EH (cell line): ENCODE data around the gene PRRG2.

Experiments used
- DNase-seq: peaks from one replicate; pipeline ENCODE4 v3.0.0-alpha.2; 2015; ENCODE audit warnings: low read depth

The PRRG2 gene

DNA sequence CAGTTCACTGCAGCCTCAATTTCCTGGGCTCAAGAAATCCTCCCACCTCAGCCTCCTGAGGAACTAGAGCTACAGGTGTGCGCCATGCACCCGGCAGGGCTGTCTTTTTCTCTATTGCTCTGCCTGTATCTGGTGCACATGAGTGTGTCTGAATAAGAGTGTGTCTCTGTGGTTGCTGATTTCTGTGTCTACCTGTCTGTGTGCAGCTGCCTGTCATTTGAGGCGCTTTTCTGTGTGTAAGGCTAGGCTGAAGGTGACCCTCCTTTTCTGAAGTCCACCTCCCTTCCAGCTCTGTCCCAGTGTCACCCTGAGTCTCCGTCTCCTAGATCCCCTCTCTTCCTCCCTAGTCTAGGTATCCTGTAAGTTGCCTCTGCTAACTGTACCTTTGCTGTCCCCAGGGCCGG, 8.4 kb downstream of the PRRG2 start:
- no peak for DNase-seq

GRCh38 chr19:49590071-49590970, 9.2 kb downstream of the PRRG2 start:
- DNase-seq: peak; percentile 98

GRCh38 chr19:49590971-49591730, 10.0 kb downstream of the PRRG2 start, which contains the start of gene PRR12:
TSS of gene PRR12 (plus strand) at chr19:49591182. CDS start at chr19:49591655, 473 bp downstream.
- DNase-seq: peak; percentile 81

DNA sequence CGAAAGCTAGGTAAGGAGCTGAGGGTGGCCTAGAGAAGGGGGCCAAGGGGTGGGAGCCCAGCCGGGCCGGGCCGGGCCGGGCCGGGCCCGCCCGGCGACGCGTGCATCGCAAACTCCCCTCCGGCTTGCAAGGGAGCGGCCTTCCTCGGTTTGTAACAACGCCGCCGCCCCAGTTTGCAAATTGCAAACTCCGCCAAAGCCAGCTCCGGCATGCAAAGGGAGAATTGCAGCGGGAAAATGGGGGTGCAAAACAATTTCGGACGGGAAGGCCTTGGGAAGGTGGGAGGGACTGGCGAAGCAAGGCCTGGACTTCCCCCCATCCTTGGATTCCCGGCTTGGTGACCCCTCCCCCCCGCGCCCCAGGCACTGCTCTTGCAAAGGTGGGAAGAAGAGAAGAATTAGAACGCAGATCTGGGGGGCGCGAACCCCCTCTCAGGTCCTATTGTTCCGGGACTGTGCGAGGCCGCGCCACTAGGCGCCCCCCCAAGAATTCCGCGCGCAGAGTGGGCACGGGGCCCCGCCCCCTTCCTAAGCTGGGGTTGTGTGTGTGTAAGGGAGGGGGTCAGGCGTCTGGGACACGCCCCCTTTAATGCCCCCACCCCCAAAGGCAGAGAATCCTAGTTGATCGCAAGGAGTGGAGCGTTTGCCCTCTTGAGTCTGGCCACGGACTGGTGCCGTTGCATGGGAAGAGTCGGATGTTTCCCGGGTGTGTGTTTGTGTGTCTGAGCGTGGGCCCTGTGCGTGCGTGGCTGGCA, 10.8 kb downstream of the PRRG2 start:
- peak; percentile 55 for DNase-seq

DNA sequence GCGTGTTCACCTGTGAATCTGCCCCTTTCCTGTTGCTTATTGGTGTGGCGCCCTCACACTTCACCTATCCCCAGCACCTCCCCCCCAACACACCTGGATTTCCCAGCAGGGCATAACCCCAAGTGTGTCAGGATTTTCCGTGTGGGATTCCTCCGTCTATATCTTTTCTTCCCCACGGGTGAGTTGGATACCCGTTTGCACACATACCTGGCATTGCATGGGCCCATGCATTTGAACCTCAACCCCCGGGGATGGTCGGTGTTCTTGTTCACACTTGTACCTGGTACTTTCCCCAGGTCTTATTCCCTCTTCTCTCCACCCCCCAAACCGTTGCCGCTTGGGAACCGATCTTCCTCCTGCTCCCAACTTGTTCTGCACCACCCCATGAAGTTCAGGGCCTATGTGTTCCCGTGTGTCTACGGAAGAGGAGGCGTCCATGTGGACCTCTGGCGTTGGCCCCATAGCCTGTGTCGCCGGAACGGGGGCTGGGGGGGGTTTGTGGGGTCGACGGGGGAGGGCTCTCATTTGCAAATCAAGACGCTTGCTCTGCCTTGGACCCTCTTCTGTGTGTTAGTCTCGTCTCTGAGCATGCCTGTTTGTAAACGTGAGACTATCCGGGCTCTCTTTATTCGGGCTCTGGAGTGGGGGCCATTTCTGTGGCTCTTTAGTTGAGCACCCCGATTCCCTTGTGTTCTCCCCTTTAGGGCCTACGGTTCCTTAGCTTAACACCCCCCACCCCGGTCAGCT, 11.5 kb downstream of the PRRG2 start:
- DNase-seq: peak; percentile 30

DNA sequence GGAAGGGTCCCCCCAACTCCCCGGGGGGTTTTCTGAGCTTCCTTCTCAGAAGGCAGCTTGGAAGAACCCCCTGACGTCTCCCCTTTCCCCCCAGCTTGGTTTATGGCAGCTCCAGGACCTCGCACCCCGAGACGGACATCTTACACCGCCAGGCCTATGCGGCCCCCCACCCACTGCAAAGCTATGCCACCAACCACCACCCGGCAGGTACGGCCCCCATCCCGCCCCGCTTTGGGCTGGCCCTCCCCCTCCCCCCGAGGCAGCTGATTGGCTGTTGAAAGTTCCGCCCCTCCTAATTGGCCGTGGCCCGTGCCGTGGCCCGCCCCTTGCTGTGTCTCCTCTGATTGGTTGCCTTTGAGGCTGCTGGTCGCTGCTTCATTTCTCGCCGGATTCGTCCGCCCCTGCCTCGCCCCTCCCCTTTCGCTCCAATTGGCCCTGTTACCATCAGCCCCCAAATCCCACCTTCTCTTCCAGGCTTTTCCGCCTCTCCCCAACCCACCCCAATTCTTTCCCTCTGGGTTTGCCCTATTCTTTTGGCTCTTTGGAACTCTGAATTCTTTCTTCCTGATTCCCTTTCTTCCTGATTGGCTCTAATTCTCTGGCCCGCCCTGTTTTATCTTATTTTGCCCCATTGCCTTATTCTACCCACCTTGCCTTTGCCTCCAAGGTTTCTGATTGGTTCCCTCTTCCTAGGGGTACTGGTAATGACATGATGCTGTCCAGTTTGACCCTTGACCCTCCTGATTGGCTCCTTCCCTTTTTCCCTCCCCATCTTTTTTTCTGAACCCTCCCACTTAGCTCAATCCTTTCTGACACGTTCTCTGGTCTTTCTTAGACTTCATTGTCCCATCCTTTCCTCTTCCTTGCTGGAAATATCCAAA, 12.4 kb downstream of the PRRG2 start:
- DNase-seq: peak; percentile 93

- no peak for DNase-seq
Measured at GRCh38 chr19:49594157-49594992, 13.3 kb downstream of the PRRG2 start.

DNA sequence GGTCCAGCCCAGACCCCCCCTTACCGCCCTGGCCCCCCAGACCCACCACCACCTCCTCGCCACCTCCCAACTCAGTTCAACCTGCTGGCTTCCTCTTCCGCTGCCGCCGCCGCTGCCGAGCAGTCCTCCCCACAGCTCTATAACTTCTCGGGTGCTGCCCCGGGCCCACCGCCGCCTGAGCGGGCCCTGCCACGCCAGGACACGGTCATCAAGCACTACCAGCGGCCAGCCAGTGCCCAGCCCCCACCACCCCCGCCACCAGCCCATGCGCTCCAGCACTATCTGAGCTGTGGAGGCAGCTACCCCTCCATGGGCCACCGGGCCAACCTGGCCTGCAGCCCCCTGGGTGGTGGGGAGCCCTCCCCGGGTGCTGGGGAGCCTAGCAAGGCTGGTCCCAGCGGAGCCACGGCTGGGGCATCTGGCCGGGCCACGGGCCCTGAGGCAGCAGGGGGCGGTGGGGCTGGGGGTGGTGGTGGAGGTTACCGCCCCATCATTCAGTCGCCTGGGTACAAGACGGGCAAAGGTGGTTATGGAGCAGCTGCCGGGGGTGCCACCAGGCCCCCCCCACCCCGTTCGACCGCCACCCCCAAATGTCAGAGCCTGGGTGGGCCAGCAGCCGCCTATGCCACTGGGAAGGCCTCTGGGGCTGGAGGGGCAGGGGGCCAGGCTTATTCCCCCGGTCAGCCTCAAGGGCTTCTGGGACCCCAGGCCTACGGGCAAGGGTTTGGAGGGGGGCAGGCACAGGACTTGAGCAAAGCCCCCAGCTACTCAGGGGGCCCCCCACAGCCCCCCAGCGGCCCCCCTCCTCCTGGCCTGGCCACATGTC, 14.1 kb downstream of the PRRG2 start:
- no peak for DNase-seq

DNA sequence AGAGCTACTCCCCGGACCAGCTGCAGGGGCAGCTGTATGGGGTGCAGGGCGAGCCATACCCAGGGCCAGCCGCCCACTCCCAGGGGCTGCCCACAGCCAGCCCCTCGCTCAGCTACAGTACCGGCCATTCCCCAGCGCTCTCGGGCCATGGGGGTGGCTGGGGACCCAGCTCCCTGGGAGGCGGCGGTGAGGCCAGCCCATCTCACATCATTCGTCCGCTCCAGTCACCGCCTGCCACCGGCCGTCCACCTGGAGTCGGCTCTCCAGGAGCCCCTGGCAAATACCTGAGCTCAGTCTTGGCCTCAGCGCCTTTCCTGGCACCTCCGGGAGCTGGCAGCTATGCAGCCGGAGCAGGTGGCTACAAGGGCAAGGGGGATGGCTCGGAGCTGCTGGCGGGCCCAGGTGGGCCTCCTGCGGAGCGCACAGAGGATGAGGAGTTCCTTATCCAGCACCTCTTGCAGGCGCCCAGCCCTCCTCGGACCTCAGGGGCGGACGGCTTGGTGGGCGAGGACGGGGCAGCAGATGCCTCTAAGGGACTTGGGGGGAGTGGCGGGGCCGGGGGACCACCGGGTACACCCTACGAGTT, 14.8 kb downstream of the PRRG2 start:
- no peak for DNase-seq

GRCh38 chr19:49596407-49596806, 15.3 kb downstream of the PRRG2 start:
- DNase-seq: no peak

DNA sequence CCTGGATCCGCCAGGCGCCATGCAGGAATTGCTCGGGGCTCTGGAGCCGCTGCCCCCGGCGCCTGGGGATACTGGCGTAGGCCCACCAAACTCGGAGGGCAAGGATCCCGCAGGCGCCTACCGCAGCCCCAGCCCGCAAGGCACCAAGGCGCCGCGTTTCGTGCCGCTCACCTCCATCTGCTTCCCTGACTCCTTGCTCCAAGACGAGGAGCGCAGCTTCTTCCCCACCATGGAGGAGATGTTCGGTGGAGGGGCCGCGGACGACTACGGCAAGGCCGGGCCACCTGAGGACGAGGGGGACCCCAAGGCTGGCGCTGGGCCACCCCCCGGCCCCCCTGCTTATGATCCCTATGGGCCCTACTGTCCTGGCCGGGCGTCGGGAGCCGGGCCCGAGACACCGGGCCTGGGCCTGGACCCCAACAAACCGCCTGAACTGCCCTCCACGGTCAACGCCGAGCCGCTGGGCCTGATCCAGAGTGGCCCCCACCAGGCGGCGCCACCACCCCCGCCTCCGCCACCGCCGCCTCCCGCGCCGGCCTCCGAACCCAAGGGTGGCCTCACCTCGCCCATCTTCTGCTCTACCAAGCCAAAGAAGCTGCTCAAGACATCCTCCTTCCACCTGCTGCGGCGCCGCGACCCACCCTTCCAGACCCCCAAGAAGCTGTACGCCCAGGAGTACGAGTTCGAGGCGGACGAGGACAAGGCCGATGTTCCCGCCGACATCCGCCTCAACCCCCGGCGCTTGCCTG, 16.0 kb downstream of the PRRG2 start:
- DNase-seq: no peak

DNA sequence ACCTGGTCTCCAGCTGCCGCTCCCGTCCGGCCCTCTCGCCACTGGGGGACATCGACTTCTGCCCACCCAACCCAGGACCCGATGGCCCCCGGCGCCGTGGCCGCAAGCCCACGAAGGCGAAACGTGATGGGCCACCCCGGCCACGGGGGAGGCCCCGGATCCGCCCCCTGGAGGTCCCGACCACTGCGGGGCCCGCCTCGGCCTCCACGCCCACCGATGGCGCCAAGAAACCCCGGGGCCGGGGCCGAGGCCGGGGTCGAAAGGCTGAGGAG, 16.5 kb downstream of the PRRG2 start:
- no peak for DNase-seq

DNA sequence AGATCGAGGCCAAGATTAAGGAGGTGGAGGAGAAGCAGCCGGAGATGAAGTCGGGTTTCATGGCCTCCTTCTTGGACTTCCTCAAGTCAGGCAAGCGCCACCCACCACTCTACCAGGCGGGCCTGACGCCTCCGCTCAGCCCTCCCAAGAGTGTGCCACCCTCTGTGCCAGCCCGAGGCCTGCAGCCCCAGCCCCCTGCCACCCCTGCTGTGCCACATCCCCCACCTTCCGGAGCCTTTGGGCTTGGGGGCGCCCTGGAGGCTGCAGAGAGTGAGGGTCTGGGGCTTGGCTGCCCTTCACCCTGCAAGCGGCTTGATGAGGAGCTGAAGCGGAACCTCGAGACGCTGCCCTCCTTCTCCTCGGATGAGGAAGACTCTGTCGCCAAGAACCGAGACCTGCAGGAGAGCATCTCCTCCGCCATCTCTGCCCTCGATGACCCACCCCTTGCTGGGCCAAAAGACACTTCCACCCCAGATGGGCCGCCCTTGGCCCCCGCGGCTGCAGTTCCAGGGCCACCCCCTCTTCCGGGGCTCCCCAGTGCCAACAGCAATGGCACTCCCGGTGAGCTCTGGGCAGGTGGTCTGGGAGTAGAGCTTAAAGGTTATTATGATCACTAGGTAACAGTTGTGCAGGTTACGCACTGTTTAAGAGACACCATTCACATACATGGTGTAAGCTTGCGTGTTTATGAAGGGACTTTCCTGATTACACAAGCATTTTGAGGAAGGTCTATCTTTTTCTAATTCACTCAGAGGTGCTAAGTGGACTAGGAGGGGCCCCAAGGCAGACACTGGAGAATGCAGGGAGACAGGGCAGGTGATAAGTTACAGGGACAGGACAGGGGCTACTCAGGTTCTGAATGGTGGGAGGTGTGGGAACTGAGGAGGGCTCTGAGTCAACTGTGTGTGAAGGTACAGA, 18.5 kb downstream of the PRRG2 start:
- no peak for DNase-seq

GRCh38 chr19:49601482-49602038, 20.4 kb downstream of the PRRG2 start:
- no peak for DNase-seq

GRCh38 chr19:49602806-49603205, 21.7 kb downstream of the PRRG2 start:
- DNase-seq: no peak

GRCh38 chr19:49605605-49606004, 24.5 kb downstream of the PRRG2 start:
- DNase-seq: no peak
